ENCODE measurements around the gene ENTPD6. TPM values are rescaled to one million over a fixed set of nuclear protein-coding genes. Genes with fewer than 3 reads are reported as not detected.

Gene ENTPD6
- total and polyA plus RNA-seq, 2 of the 4 experiments (the other 2 are of a cell fraction): 61.1 to 98.6 TPM

GRCh38 chr20:25270829-25271251, 75.3 kb downstream of the ENTPD6 start:
- no peak overlapping the region for H2BK15ac ChIP-seq (ENCODE audit: low read depth, low read length)
- no peak overlapping the region for H2AK9ac ChIP-seq (replicated peaks; ENCODE audit: low read depth, low read length, poor library complexity)
- no peaks in the 10 kb centered on the region for H3K9me3 ChIP-seq (ENCODE audit: control insufficient read depth, insufficient read depth, low read length)
- no peak overlapping the region for H3K56ac ChIP-seq (ENCODE audit: extremely low read depth, insufficient read depth, low read length)
- H4K5ac ChIP-seq (ENCODE audit: low read depth, low read length): no peak overlapping the region
- no peak overlapping the region for H3K18ac ChIP-seq (ENCODE audit: low read depth, low read length)
- no peak overlapping the region for H3K9ac ChIP-seq (ENCODE audit: low read depth, low read length)
- no peak overlapping the region for H2AFZ ChIP-seq (replicated peaks; ENCODE audit: low read length, poor library complexity)
- ATAC-seq (ENCODE audit: low read depth) (no peak), DNase-seq (no peak)
- WGBS, 2 experiments (ENCODE audit: extremely low coverage in 2 of 2, insufficient read length in 1 of 2): 95% methylated on average over 4 of the region's 12 CpGs; no CpG with 5 or more reads in 1 of the 2 experiments
- in situ Hi-C loops (cut with MboI; ENCODE audit: low sequenced_read_pairs): loop anchor here (25.0 kb wide), 2 partner anchors 716 to 1634 kb away; partner anchors contain the start of gene CST3
- H3K36me3 ChIP-seq (ENCODE audit: control insufficient read depth, insufficient read depth, low read length): peaks cover 60% of the 10 kb centered on the region
- H3K9me1 ChIP-seq (ENCODE audit: insufficient read depth, low read length): peaks cover 6% of the 10 kb centered on the region; the same call in 1 of the 2 replicates
- H3K14ac ChIP-seq (replicated peaks; ENCODE audit: low read depth, low read length): no peak overlapping the region
- H4K20me1 ChIP-seq (ENCODE audit: insufficient read depth, low read length): no peaks in the 10 kb centered on the region; the same call in none of the 2 replicates
- no TSS peak for BruUV-seq (replicated peaks)
- no peak overlapping the region for H2AK5ac ChIP-seq (ENCODE audit: low read depth, low read length)
- no peak overlapping the region for H3K4ac ChIP-seq (ENCODE audit: low read depth, low read length)
- no peak overlapping the region for H4K8ac ChIP-seq (ENCODE audit: low read depth in 2 of 2, low read length in 2 of 2)
- H3K4me2 ChIP-seq (ENCODE audit: low read depth, low read length): no peak overlapping the region
- no peak overlapping the region for H4K91ac ChIP-seq (ENCODE audit: insufficient read depth, low read depth, low read length)
- H3K79me1 ChIP-seq (ENCODE audit: low read depth in 1 of 2, low read length in 2 of 2): peaks cover 17 to 30% of the 10 kb centered on the region in 2 experiments
- no peak overlapping the region for H2BK120ac ChIP-seq (ENCODE audit: low read depth, low read length)
- no peaks in the 10 kb centered on the region for H3K27me3 ChIP-seq (ENCODE audit: control insufficient read depth, insufficient read depth, low read length)
- no peak overlapping the region for H3K23ac ChIP-seq (ENCODE audit: low read depth, low read length)
- H3K4me1 ChIP-seq (ENCODE audit: control insufficient read depth, insufficient read depth, low read length): no peaks in the 10 kb centered on the region
- intact Hi-C loops (cut with micrococcal nuclease): no loop called here
- TF ChIP-seq MXI1 (IDR thresholded peaks at IDR 0.05; ENCODE audit: borderline replicate concordance, low read depth, low read length) (no peak), NFE2L2 (IDR thresholded peaks at IDR 0.05; ENCODE audit: low read depth, low read length) (no peak), RFX5 (IDR thresholded peaks at IDR 0.05; ENCODE audit: low read depth, low read length) (no peak), SMC3 (IDR thresholded peaks at IDR 0.05; ENCODE audit: low read depth, low read length) (no peak), ELK1 (IDR thresholded peaks at IDR 0.05; ENCODE audit: borderline replicate concordance, low read depth, low read length) (no peak), CTCF (conservative IDR thresholded peaks at IDR 0.05; ENCODE audit: low read depth, low read length) (no peak), BHLHE40 (IDR thresholded peaks at IDR 0.05; ENCODE audit: low read depth, low read length) (no peak), RAD21 (IDR thresholded peaks at IDR 0.05; ENCODE audit: low read length) (no peak), CHD1 (IDR thresholded peaks at IDR 0.05; ENCODE audit: low read depth, low read length) (no peak), RCOR1 (IDR thresholded peaks at IDR 0.05; ENCODE audit: insufficient replicate concordance, low read length) (no peak), MAFK (IDR thresholded peaks at IDR 0.05; ENCODE audit: low read depth, low read length) (no peak), POLR2A (IDR thresholded peaks at IDR 0.05; ENCODE audit: low read depth, low read length) (no peak)
- no peak overlapping the region for H3K4me3 ChIP-seq (ENCODE audit: insufficient read depth, low read depth, low read length)
- no peak overlapping the region for H2BK20ac ChIP-seq (ENCODE audit: low read depth, low read length)
- dilution Hi-C loops (cut with HindIII; ENCODE audit: low sequenced_read_pairs, unreplicated experiment): no loop called here
- ChIA-PET CTCF (no interaction called here), POLR2A (ENCODE audit: unreplicated experiment) (no interaction called here)
- H2BK5ac ChIP-seq (ENCODE audit: low read depth, low read length, poor library complexity, severe bottlenecking): no peak overlapping the region
- no peak overlapping the region for H3K27ac ChIP-seq (ENCODE audit: insufficient read depth, low read length)

All from IMR-90 (cell line).